Measurements from ENCODE around the gene RABAC1. TPM values are rescaled to one million over a fixed set of nuclear protein-coding genes. Genes with fewer than 3 reads are reported as not detected.

Gene RABAC1
- total RNA-seq, 6 experiments from 2014 or later, result 245 to 349 (median 258) TPM

DNA sequence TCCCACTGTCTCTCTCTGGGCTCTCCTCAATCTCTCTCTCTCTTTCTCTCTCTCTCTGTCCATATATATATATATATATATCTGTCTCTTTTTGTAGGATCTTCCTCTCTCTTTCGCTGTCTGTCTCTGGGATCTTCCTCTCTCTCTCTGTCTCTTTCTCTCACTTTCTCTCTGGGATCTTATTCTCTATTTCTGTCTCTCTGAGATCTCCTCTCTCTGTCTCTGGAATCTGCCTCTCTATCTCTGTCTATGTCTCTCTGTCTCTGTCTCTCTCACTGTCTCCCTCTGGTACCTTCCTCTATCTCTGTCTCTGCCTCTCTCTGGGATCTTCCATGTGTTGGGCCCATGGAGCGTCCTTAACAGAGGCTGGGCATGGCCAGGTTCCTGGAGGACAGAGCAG, 31.5 kb upstream of the RABAC1 start:
- Mint-ChIP-seq H3K36me3 (ENCODE audit: low read depth) (no peaks in the 10 kb centered on the region), H3K9me3 (no peaks in the 10 kb centered on the region), H3K4me1 (ENCODE audit: low read depth) (0 out of 2 replicates have a peak, but pooled peaks cover 4% of the 10 kb centered on the region), H3K27ac (no peak overlapping the region), H3K27me3 (ENCODE audit: insufficient read depth) (peaks cover 25% of the 10 kb centered on the region), H3K4me3 (no peak overlapping the region)
- DNase-seq, result no peak
- TF ChIP-seq CTCF (IDR thresholded peaks at IDR 0.05), result no peak

- no peak for DNase-seq
- H3K27me3 Mint-ChIP-seq (ENCODE audit: insufficient read depth), result peaks cover 28% of the 10 kb centered on the region
- H3K4me3 Mint-ChIP-seq, result no peak overlapping the region
- 0 out of 2 replicates have a peak, but pooled peaks cover 4% of the 10 kb centered on the region for H3K4me1 Mint-ChIP-seq (ENCODE audit: low read depth)
- no peaks in the 10 kb centered on the region for H3K9me3 Mint-ChIP-seq
- no peak overlapping the region for H3K27ac Mint-ChIP-seq
- no peaks in the 10 kb centered on the region for H3K36me3 Mint-ChIP-seq (ENCODE audit: low read depth)
- no peak for TF ChIP-seq CTCF (IDR thresholded peaks at IDR 0.05)
These were observed 30.9 kb upstream of the RABAC1 start for GRCh38 chr19:41990028-41990427.

- 0 out of 2 replicates have a peak, but pooled peaks cover 4% of the 10 kb centered on the region for H3K4me1 Mint-ChIP-seq (ENCODE audit: low read depth)
These were observed 29.8 kb upstream of the RABAC1 start for GRCh38 chr19:41988947-41989346.

GRCh38 chr19:41987141-41987860, 28.2 kb upstream of the RABAC1 start:
- H3K36me3 Mint-ChIP-seq (ENCODE audit: low read depth), result no peaks in the 10 kb centered on the region
- TF ChIP-seq CTCF (IDR thresholded peaks at IDR 0.05), result no peak
- no peaks in the 10 kb centered on the region for H3K4me1 Mint-ChIP-seq (ENCODE audit: low read depth)
- DNase-seq, result no peak
- H3K27me3 Mint-ChIP-seq (ENCODE audit: insufficient read depth), result peaks cover 17% of the 10 kb centered on the region
- H3K27ac Mint-ChIP-seq, result no peak overlapping the region
- no peak overlapping the region for H3K4me3 Mint-ChIP-seq
- no peaks in the 10 kb centered on the region for H3K9me3 Mint-ChIP-seq

More at GRCh38 chr19:41988947-41989346, 29.8 kb upstream of the RABAC1 start:
- Mint-ChIP-seq H3K9me3 (no peaks in the 10 kb centered on the region), H3K27me3 (ENCODE audit: insufficient read depth) (peaks cover 23% of the 10 kb centered on the region), H3K36me3 (ENCODE audit: low read depth) (no peaks in the 10 kb centered on the region), H3K27ac (no peak overlapping the region), H3K4me3 (no peak overlapping the region)
- DNase-seq, result no peak
- no peak for TF ChIP-seq CTCF (IDR thresholded peaks at IDR 0.05)

DNA sequence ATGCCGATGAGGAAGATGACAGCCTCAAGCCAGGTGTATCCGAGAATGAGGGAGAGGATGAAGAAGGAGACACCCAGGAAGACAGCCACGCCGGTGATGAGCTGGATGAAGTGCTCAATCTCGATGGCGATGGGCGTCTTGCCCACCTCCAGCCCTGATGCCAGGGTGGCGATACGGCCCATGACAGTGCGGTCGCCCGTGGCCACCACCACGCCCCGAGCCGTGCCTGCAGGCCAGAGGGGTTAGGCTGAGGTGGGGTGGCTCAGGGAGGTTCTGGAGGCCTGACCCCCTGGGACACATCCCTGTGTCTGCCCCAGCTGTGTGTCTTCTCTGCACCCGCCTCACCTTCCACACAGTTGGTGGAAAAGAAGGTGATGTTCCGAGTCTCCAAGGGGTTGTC, 25.8 kb upstream of the RABAC1 start:
- TF ChIP-seq CTCF (IDR thresholded peaks at IDR 0.05), result no peak
- Mint-ChIP-seq H3K27ac (no peak overlapping the region), H3K27me3 (ENCODE audit: insufficient read depth) (peaks cover 15% of the 10 kb centered on the region), H3K4me1 (ENCODE audit: low read depth) (peaks cover 3% of the 10 kb centered on the region; the same call in 1 of the 2 replicates), H3K9me3 (no peaks in the 10 kb centered on the region), H3K36me3 (ENCODE audit: low read depth) (no peaks in the 10 kb centered on the region), H3K4me3 (no peak overlapping the region)
- no peak for DNase-seq

Data from HFFc6 (cell line).